Fibroblast of lung (primary cell): Measurements from ENCODE around the gene OGFRL1.

Source experiments
- CTCF ChIP-seq, 2 donors: IDR thresholded peaks in 1 of 2; conservative IDR thresholded peaks in 1 of 2; 1 replicate in 1 of 2; 2 replicates in 1 of 2; pipeline ENCODE4 v1.5.1; 2011 to 2012; ENCODE audit warnings: low read length in 2 of 2, control low read depth in 1 of 2, inconsistent platforms in 1 of 2, low read depth in 1 of 2, mild to moderate bottlenecking in 1 of 2
- EZH2 ChIP-seq: IDR thresholded peaks from 2 replicates; pipeline ENCODE4 v1.5.1; 2012; ENCODE audit warnings: low read length, control low read depth, mild to moderate bottlenecking; ENCODE audit errors: missing control alignments

GRCh38 chr6:71289802-71290175 is 1.2 kb downstream of the OGFRL1 start:
- no peak for TF ChIP-seq CTCF (conservative IDR thresholded peaks at IDR 0.05 in 1 of 2, IDR thresholded peaks at IDR 0.05 in 1 of 2; ENCODE audit: low read depth in 1 of 2, low read length in 2 of 2)
- no peak for TF ChIP-seq EZH2
